ENCODE results near the gene CXCL16.

CXCL16 gene, protein sequence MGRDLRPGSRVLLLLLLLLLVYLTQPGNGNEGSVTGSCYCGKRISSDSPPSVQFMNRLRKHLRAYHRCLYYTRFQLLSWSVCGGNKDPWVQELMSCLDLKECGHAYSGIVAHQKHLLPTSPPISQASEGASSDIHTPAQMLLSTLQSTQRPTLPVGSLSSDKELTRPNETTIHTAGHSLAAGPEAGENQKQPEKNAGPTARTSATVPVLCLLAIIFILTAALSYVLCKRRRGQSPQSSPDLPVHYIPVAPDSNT

DNA sequence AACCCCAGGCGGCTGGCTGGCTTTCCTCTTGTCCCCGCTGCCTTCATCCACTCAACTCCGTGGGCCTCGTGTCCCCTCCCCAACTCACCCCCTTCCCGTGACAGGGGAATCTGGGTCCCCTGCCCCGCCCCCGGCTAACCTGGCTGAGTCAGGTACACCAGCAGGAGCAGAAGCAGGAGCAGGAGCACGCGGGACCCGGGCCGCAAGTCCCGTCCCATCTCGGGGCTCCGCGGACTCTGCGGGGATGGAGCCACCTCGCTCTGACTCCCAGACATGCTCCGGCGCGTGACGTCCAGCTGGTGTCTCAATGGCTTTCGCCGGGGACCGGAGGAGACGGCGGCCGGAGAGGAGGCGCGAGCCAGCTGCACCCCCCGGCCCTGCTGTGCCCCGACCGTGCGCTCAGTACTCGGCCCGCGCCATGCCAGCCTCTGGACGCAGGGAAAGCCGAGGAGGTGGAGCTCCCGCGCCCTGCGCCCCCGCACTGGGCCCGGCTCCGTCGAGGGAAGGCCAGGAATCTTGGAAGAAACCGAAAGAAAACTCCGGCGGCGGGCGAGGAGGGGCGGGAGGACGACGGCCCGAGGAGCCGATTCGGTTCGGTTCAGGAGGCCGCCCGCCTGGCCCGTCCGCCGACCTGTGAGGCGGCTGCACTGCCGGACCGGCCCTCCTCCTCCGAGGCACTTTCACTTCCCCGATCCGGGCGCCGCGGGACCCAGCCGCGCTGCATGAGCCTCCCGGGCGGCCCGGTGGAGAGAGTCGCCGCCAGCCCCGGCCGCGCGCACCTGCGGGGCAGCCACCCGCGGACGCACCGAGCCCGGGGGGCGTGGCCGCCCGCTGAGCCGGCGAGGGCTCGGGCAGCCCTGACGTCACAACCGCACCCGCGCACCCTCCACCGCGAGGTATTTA is at the start of gene CXCL16, which contains the start of gene ZMYND15:
Gene CXCL16, minus strand, starts transcription at position 807 of the 903 bp plus-strand sequence. Its CDS starts 589 bp downstream, at position 218.
Gene ZMYND15, plus strand, starts transcription at position 712 of the 903 bp plus-strand sequence. CDS start 716 bp downstream, outside the sequence.
- DNase-seq (ENCODE audit: low spot score) = peak; percentile 54
- FAIRE-seq = no peak

DNA sequence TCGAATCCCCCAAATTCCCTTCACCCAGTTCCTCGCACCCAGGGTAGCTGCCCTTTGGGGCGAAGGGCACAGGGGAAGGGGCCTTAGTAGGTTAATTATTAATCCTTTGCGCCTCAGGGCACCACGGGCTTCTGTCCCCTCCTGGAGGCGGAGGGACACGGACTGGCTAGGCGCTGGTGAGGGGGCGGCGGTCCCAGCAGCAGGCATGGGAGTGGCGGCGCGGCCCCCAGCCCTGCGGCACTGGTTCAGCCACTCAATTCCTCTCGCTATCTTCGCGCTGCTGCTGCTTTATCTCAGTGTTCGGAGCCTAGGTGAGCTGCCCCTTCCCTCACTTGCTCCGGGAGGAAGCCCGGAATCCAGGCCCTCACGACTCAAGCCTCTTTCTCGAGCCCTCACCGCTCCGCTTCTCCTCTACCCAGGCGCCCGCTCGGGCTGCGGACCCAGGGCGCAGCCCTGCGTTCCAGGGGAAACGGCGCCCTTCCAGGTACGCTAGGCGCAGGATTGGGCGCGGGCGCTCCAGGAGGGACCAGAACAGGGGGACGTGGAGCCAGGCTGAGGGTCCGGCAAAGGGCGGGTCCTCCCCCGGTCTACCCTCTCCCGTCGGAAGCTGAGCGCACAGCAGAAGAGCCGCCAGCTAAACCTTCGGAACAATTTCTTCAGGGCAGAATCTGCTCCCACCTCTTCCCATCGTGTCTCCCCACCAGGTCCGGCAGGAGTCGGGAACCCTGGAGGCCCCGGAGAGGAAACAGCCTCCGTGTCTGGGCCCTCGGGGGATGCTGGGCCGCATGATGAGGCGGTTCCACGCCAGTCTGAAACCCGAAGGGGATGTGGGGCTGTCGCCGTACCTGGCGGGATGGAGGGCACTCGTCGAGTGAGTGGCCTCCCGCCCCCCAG is 49.3 kb upstream of the CXCL16 start, which contains the start of gene GLTPD2:
Gene GLTPD2, plus strand, starts transcription at position 158 of the 894 bp plus-strand sequence. Its CDS starts 48 bp downstream, at position 206.
- DNase-seq (ENCODE audit: low spot score) = no peak

GRCh38 chr17:4788159-4788806 is 48.6 kb upstream of the CXCL16 start:
- FAIRE-seq (no peak), DNase-seq (ENCODE audit: low spot score) (no peak)

More for the DNA sequence above, 49.3 kb upstream of the CXCL16 start, which contains the start of gene GLTPD2:
- no peak for FAIRE-seq

DNA sequence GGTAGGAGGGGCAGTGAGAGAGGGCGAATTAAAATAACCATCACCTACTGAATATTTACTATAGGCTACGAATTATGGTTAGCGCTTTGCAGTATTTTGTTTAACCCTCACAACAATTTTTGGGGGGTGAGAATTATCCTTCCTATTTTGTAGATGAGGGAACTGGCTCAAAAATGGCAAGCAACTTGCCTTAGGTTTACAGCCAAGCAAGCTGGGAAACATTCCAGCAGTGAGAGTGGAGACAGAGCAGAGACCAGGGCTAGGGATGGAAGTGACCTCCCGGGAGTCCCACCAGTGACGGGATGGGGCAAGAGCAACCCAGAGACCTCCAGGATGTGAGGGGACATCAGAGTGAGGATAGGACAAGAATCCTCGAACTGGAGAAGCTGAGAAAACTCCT is 46.8 kb upstream of the CXCL16 start:
- FAIRE-seq (no peak), DNase-seq (ENCODE audit: low spot score) (no peak)

GRCh38 chr17:4786106-4786511 is 46.4 kb upstream of the CXCL16 start, which contains the start of gene VMO1:
TSS of gene VMO1 (minus strand) at chr17:4786364. CDS start at chr17:4786352, 12 bp downstream.
- DNase-seq (ENCODE audit: low spot score) (no peak), FAIRE-seq (no peak)

- peak; percentile 48 for FAIRE-seq
- DNase-seq (ENCODE audit: low spot score) = no peak
Measured at GRCh38 chr17:4785311-4786105, 45.8 kb upstream of the CXCL16 start.

DNA sequence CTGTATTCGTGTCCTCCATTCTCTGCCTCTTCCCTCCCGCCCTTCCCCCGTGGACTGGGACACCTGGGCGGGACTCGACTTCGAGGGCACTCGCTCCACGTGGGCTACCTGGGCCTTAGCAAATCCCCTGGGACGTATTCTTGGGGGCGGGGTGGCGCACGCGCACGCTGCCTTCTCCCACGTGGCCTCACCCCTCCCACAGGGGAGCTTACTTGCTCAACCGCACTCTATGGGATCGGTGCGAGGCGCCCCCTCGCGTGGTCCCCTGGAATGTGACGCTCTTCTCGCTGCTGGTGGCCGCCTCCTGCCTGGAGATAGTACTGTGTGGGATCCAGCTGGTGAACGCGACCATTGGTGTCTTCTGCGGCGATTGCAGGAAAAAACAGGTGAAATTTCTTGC is 42.9 kb upstream of the CXCL16 start:
- no peak for DNase-seq (ENCODE audit: low spot score)
- no peak for FAIRE-seq

DNA sequence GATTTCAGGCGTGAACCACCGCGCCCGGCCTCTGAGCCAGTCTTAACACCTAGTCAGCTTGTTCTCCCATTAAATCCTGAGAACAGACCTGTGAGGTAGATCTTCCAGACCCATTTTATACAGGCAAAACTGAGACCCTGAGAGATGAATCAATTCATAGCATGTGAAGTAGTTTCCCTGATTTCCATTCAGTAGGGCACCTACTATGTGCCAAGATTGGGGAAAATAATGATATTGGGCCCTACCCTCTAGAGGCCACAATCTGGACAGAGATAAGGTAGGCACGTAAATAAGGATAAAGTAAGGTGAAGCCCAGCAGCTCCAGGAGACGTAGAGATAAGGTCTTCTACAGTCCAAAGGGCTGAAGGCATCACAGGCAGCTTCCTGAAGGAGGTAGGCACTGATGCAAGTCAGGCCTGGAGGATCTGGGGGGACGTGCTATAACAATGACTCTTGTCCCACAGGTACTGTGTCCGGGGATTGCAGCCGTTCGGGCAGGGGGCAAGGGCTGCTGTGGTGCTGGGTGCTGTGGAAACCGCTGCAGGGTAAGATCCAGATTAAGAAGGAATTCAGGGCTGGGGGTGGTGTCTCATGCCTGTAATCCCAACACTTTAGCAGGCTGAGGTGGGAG is 40.7 kb upstream of the CXCL16 start:
- FAIRE-seq = no peak
- no peak for DNase-seq (ENCODE audit: low spot score)

DNA sequence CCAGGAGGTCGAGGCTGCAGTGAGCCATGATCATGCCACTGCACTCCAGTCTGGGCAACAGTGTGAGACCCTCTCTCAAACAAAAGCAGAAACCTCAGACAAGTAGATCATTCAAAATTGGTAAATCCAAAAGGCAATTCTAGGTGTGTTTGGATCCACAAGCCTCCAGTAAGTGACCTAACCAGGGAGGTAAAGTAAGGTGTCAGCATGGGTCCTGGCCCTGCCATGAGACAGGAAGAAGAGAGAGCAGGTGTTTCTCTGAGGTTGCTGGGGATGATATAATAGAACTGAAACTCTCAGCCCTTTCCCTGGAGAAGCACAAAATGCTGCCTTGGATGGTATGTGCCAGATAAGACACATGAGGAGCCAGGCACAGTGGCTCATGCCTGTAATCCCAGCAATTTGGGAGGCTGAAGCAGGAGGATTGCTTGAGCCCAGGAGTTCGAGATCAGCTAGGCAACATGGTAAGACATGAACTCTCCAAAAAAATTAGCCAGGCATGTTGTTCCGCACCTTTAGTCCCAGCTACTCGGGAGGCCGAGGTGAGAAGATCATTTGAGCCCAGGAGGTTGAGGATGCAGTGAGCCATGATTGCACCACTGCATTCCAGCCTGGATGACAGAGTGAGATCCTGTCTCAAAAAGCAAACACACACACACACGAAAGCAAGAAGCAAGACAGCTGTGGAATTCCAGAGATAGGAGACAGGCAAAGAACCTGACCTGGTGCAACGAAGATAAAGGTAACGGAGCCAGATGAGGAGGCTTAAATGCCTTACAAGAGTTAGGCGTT is 38.4 kb upstream of the CXCL16 start:
- DNase-seq (ENCODE audit: low spot score) (no peak), FAIRE-seq (no peak)

DNA sequence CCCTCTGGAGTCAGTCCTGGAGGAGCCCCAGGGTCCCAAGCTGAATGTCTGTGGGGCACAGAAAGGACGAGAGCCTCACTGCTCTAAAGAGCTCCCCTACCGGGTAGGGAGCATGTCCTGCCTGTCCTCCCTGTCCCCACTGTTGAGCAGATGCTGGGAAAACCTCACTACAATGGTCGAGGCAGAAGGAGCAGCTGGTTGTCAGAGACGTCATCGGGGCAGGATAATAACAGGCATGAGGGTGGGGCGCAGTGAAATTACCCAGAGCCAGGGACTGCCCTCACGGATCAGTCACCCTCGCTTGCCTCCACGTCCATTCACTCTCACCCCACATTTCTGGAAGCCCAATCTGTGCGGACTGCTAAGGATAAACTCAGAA is 32.5 kb upstream of the CXCL16 start:
- DNase-seq (ENCODE audit: low spot score) = no peak
- FAIRE-seq = no peak

DNA sequence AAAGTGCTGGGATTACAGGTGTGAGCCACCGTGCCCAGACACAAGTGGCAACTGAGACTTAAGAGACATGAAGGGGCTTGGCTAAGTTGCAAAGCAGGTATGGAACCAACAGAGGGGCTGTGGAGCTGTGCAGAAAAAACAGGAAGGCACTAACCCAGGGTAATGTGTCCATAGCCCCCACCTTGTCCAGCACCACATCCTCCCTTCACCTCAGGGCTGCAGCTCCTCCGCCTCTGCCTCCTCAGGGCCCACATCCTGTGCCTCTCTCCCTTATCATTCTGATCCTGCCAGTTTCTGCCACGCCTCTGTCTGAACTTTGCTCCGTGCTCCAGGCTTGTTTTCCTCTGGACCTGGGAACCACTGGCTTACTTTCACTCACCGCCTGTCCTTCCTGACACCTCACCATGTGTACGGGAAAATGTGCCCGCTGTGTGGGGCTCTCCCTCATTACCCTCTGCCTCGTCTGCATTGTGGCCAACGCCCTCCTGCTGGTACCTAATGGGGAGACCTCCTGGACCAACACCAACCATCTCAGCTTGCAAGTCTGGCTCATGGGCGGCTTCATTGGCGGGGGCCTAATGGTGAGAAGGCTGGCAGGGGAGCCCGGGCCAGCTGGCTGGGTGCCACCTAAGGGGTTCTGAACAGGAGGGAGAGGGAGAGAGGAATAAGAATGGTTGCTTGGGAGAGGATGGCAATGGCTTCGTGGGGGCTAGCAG is 31.9 kb upstream of the CXCL16 start, which contains the start of gene TM4SF5:
Gene TM4SF5, plus strand, starts transcription at position 368 of the 716 bp plus-strand sequence. Its CDS starts 37 bp downstream, at position 405.
- FAIRE-seq (no peak), DNase-seq (ENCODE audit: low spot score) (no peak)

GRCh38 chr17:4769628-4770027 is 29.9 kb upstream of the CXCL16 start:
- no peak for DNase-seq (ENCODE audit: low spot score)
- FAIRE-seq = no peak

DNA sequence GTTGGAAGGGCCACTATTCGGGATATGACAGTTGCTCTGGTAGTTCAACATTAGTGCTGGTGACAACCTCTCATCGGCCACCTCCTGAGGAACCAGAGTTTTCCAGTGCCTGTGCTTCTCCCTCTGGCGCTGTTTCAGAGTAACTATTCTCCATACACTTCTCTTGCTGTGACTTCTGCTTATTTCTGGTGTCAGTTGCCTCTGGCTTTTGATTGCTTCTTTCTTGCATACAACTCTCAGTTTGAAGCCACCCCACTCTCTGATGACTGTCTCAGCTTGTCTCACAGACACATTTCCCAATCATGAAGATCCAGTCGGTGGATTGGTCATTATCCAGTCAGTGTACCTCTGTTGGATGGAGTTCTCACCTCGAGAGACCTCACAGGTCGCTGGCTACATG is 28.6 kb upstream of the CXCL16 start:
- no peak for DNase-seq (ENCODE audit: low spot score)

GRCh38 chr17:4766723-4767122 is 27.0 kb upstream of the CXCL16 start:
- DNase-seq (ENCODE audit: low spot score) (no peak), FAIRE-seq (no peak)

More for the DNA sequence above, 28.6 kb upstream of the CXCL16 start:
- FAIRE-seq = no peak

GRCh38 chr17:4766201-4766600 is 26.5 kb upstream of the CXCL16 start:
- DNase-seq (ENCODE audit: low spot score) = no peak
- no peak for FAIRE-seq

- FAIRE-seq (no peak), DNase-seq (ENCODE audit: low spot score) (no peak)
Measured at GRCh38 chr17:4764595-4764994, 24.9 kb upstream of the CXCL16 start.

GRCh38 chr17:4759776-4760236 is 20.1 kb upstream of the CXCL16 start:
- FAIRE-seq = no peak
- no peak for DNase-seq (ENCODE audit: low spot score)

DNA sequence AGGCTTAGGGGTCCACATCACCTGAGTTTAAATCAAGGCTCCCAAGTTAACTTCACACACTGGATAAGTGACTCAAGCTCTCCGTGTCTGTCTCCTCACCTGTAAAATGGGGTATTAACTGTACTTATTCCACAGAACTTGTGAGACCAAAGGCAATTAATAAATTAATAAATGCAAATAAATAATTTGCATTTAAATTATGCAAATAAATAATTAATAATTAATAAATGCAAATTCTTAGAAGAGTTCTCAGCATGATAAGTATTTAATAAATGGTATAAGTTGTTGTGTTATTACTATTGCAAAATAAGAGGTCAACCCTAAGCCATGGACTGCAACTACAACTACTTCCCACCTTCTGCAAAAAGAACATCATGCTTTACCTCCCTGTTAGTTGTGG is 13.7 kb upstream of the CXCL16 start:
- no peak for FAIRE-seq
- no peak for DNase-seq (ENCODE audit: low spot score)
